H1 (cell line): ENCODE results near the gene ARHGAP8. TPM values are rescaled to one million over a fixed set of nuclear protein-coding genes. Genes with fewer than 3 reads are reported as not detected.

Source experiments
- CTCF ChIA-PET: fragments of 300-600 bp; sonication (Branson Sonifier 250); formaldehyde crosslinking; loops from one replicate; lab custom pipeline; 2021; ENCODE audit not compliant: partially characterized antibody; lab: Charles Lee
- POLR2A ChIA-PET: fragments of 300-600 bp; sonication (Branson Sonifier 250); formaldehyde crosslinking; loops from one replicate; lab custom pipeline; 2021; ENCODE audit warnings: inconsistent platforms; ENCODE audit not compliant: partially characterized antibody; lab: Charles Lee
- DNase-seq, 2 experiments: peaks; one replicate each; pipeline versions ENCODE4 v3.0.0 to v3.0.0-alpha.2; 2010 to 2022; ENCODE audit warnings: low spot score in 2 of 2, low read depth in 1 of 2, mixed read lengths in 1 of 2
- FAIRE-seq: peaks from 2 replicates; lab custom pipeline; 2011; peaks lifted over from hg19 to GRCh38; lab: Jason Lieb, UNC
- H2AFZ ChIP-seq: 2 replicates; pipeline ENCODE4 v1.8.1; 2012; ENCODE audit warnings: low read length, inconsistent platforms
- H2AK5ac ChIP-seq: 2 replicates; pipeline ENCODE4 v1.6.1; 2013; ENCODE audit warnings: low read depth, low read length
- H2BK120ac ChIP-seq: replicated peaks from 2 replicates; pipeline ENCODE3; 2013; ENCODE audit warnings: low read depth, low read length, inconsistent platforms
- H2BK12ac ChIP-seq: 2 replicates; pipeline ENCODE4 v1.6.1; 2013; ENCODE audit warnings: low read depth, low read length
- H2BK15ac ChIP-seq: 2 replicates; pipeline ENCODE4 v1.6.1; 2013; ENCODE audit warnings: low read length
- H2BK20ac ChIP-seq: 2 replicates; pipeline ENCODE4 v1.6.1; 2013; ENCODE audit warnings: low read length
- H2BK5ac ChIP-seq: 2 replicates; pipeline ENCODE4 v1.6.1; 2013; ENCODE audit warnings: low read depth, low read length
- H3K14ac ChIP-seq: 2 replicates; pipeline ENCODE4 v1.6.1; 2013; ENCODE audit warnings: inconsistent platforms; ENCODE audit not compliant: insufficient read length
- H3K18ac ChIP-seq: 2 replicates; pipeline ENCODE4 v1.6.1; 2013; ENCODE audit warnings: low read length; ENCODE audit errors: extremely low read depth
- H3K23ac ChIP-seq: 2 replicates; pipeline ENCODE4 v1.6.1; 2013; ENCODE audit warnings: inconsistent platforms; ENCODE audit not compliant: insufficient read length
- H3K23me2 ChIP-seq: 2 replicates; pipeline ENCODE4 v1.6.1; 2013; ENCODE audit warnings: low read depth, low read length
- H3K27ac ChIP-seq: 2 replicates; pipeline ENCODE4 v1.6.1; 2011; ENCODE audit warnings: low read depth, low read length, inconsistent platforms
- H3K27me3 ChIP-seq, 4 experiments: replicated peaks in 1 of 4; 1 replicate in 1 of 4; 2 replicates in 3 of 4; pipeline versions ENCODE4 v1.6.1 to v1.8.1; 2011 to 2013; ENCODE audit warnings: low read length in 3 of 4, mild to moderate bottlenecking in 3 of 4, inconsistent platforms in 2 of 4, mixed read lengths in 2 of 4, moderate library complexity in 1 of 4; ENCODE audit not compliant: control insufficient read depth in 3 of 4, insufficient read depth in 3 of 4; ENCODE audit errors: extremely low read depth in 1 of 4
- H3K36me3 ChIP-seq, 4 experiments: 2 replicates each; pipeline versions ENCODE4 v1.6.1 to v1.8.1; 2011 to 2013; ENCODE audit warnings: mild to moderate bottlenecking in 4 of 4, low read length in 3 of 4, moderate library complexity in 2 of 4, control low read depth in 1 of 4, inconsistent platforms in 1 of 4; ENCODE audit not compliant: insufficient read depth in 4 of 4, control insufficient read depth in 2 of 4
- H3K4ac ChIP-seq: replicated peaks from 2 replicates; pipeline ENCODE3; 2013; ENCODE audit warnings: low read length, low read depth, mixed read lengths, inconsistent platforms; ENCODE audit not compliant: insufficient read length
- H3K4me1 ChIP-seq, 4 experiments: replicated peaks in 1 of 4; 1 replicate in 1 of 4; 2 replicates in 3 of 4; pipeline versions ENCODE4 v1.6.1 to v1.8.1; 2011 to 2013; ENCODE audit warnings: low read length in 3 of 4, inconsistent platforms in 2 of 4, mixed read lengths in 1 of 4; ENCODE audit not compliant: insufficient read depth in 4 of 4, control insufficient read depth in 3 of 4
- H3K4me2 ChIP-seq, 2 experiments: 2 replicates each; pipeline versions ENCODE4 v1.6.1 to v1.8.1; 2011 to 2013; ENCODE audit warnings: low read depth in 2 of 2, low read length in 2 of 2, control low read depth in 1 of 2, inconsistent platforms in 1 of 2, mild to moderate bottlenecking in 1 of 2; ENCODE audit not compliant: insufficient read depth in 1 of 2
- H3K4me3 ChIP-seq, 4 experiments: fragments of 200-600, 300-600 bp in 1 of 4; sonication (generic), shearing (Covaris generic), sonication (Bioruptor Twin) in 1 of 4; 2 replicates each; pipeline versions ENCODE4 v1.5.1 to v1.8.1; 2011 to 2016; ENCODE audit warnings: low read length in 4 of 4, low read depth in 3 of 4, control low read depth in 2 of 4, inconsistent platforms in 2 of 4, mild to moderate bottlenecking in 2 of 4, mixed read lengths in 1 of 4, moderate library complexity in 1 of 4; ENCODE audit not compliant: insufficient read depth in 2 of 4; ENCODE audit errors: extremely low read depth in 1 of 4
- H3K56ac ChIP-seq: replicated peaks from 2 replicates; pipeline ENCODE3; 2013; ENCODE audit warnings: low read depth, mild to moderate bottlenecking, mixed read lengths, low read length, inconsistent platforms; ENCODE audit not compliant: insufficient read length
- H3K79me1 ChIP-seq: 2 replicates; pipeline ENCODE4 v1.6.1; 2013; ENCODE audit warnings: low read depth, low read length, control low read depth
- H3K79me2 ChIP-seq, 2 experiments: 2 replicates each; pipeline versions ENCODE4 v1.6.1 to v1.8.1; 2012 to 2013; ENCODE audit warnings: low read length in 2 of 2, mild to moderate bottlenecking in 2 of 2, inconsistent platforms in 1 of 2; ENCODE audit not compliant: insufficient read depth in 2 of 2, control insufficient read depth in 1 of 2
- H3K9ac ChIP-seq, 4 experiments: replicated peaks in 1 of 4; 1 replicate in 1 of 4; 2 replicates in 3 of 4; pipeline versions ENCODE4 v1.6.1 to v1.8.1; 2011 to 2013; ENCODE audit warnings: low read depth in 3 of 4, low read length in 3 of 4, control low read depth in 2 of 4, mild to moderate bottlenecking in 2 of 4, moderate library complexity in 2 of 4, inconsistent platforms in 1 of 4; ENCODE audit errors: extremely low read depth in 1 of 4
- H3K9me3 ChIP-seq, 2 experiments: 2 replicates each; pipeline versions ENCODE4 v1.6.1 to v1.8.1; 2012 to 2013; ENCODE audit warnings: mild to moderate bottlenecking in 2 of 2, moderate library complexity in 2 of 2, control low read depth in 1 of 2, inconsistent platforms in 1 of 2, low read depth in 1 of 2, low read length in 1 of 2, mixed read lengths in 1 of 2; ENCODE audit not compliant: insufficient read depth in 2 of 2
- H4K20me1 ChIP-seq, 2 experiments: replicated peaks in 1 of 2; 2 replicates each; pipeline versions ENCODE3 to v1.8.1; 2011 to 2013; ENCODE audit warnings: inconsistent platforms in 2 of 2, low read length in 2 of 2, mild to moderate bottlenecking in 1 of 2; ENCODE audit not compliant: insufficient read depth in 2 of 2, control insufficient read depth in 1 of 2
- H4K5ac ChIP-seq: 2 replicates; pipeline ENCODE4 v1.6.1; 2013; ENCODE audit warnings: low read length, low read depth, mixed read lengths, inconsistent platforms; ENCODE audit not compliant: insufficient read length
- H4K8ac ChIP-seq: 2 replicates; pipeline ENCODE4 v1.8.0; 2013; ENCODE audit warnings: mild to moderate bottlenecking, moderate library complexity, low read length, inconsistent platforms; ENCODE audit not compliant: insufficient read depth; ENCODE audit errors: extremely low read depth
- H4K91ac ChIP-seq: replicated peaks from 2 replicates; pipeline ENCODE3; 2013; ENCODE audit warnings: low read length, mixed read lengths, inconsistent platforms; ENCODE audit not compliant: insufficient read length
- BRCA1 ChIP-seq: IDR thresholded peaks from 2 replicates; pipeline ENCODE4 v1.6.1; 2012; ENCODE audit warnings: low read depth, low read length, improper control_type of control experiment
- CREB1 ChIP-seq: IDR thresholded peaks from 2 replicates; pipeline ENCODE4 v1.6.1; 2012; ENCODE audit warnings: inconsistent platforms
- EGR1 ChIP-seq: IDR thresholded peaks from 2 replicates; pipeline ENCODE4 v1.6.1; 2011; ENCODE audit warnings: low read depth, low read length, borderline replicate concordance
- HDAC2 ChIP-seq, 2 experiments: fragments of 300-600 bp in 1 of 2; sonication (generic) in 1 of 2; IDR thresholded peaks; 2 replicates each; pipeline ENCODE4 v1.6.1; 2011 to 2012; ENCODE audit warnings: low read depth in 2 of 2, low read length in 2 of 2, mild to moderate bottlenecking in 2 of 2, moderate library complexity in 2 of 2, borderline replicate concordance in 1 of 2, inconsistent platforms in 1 of 2
- HDAC6 ChIP-seq: IDR thresholded peaks from one replicate; pipeline ENCODE4 v1.7.1; 2012; ENCODE audit warnings: low read depth, mild to moderate bottlenecking, inconsistent platforms, low read length, moderate library complexity
- KDM1A ChIP-seq: fragments of 200-600, 300-600 bp; sonication (generic); IDR thresholded peaks from 2 replicates; pipeline ENCODE4 v1.7.1; 2016; ENCODE audit warnings: mild to moderate bottlenecking, low read length, borderline replicate concordance
- KDM5A ChIP-seq: fragments of 200-600 bp; IDR thresholded peaks from 2 replicates; pipeline ENCODE4 v1.7.1; 2012; ENCODE audit warnings: mild to moderate bottlenecking, low read length, inconsistent platforms, mixed read lengths
- RAD21 ChIP-seq, 2 experiments: IDR thresholded peaks in 1 of 2; conservative IDR thresholded peaks in 1 of 2; 2 replicates each; pipeline ENCODE4 v1.6.1; 2011; ENCODE audit warnings: low read depth in 2 of 2, low read length in 2 of 2, improper control_type of control experiment in 1 of 2, inconsistent platforms in 1 of 2, mild to moderate bottlenecking in 1 of 2, moderate library complexity in 1 of 2
- TAF7 ChIP-seq: optimal IDR thresholded peaks from 2 replicates; pipeline ENCODE3; 2011; ENCODE audit warnings: low read depth, mild to moderate bottlenecking, inconsistent platforms, low read length, moderate library complexity, borderline replicate concordance
- ZNF274 ChIP-seq: IDR thresholded peaks from 2 replicates; pipeline ENCODE4 v1.7.0; 2012; ENCODE audit warnings: low read length, borderline replicate concordance; ENCODE audit errors: extremely low read depth
- WGBS, 2 experiments: shearing (Covaris generic) in 1 of 2; methylation state at CpG; one replicate each; pipeline versions ENCODE4 v1.1.6 to v1.1.7; 2013 to 2015; ENCODE audit warnings: low lambda C conversion rate in 2 of 2, mixed read lengths in 2 of 2, inconsistent platforms in 1 of 2, low coverage in 1 of 2, missing lambda C conversion rate in 1 of 2; ENCODE audit not compliant: insufficient replicate concordance in 2 of 2, insufficient coverage in 1 of 2, insufficient read length in 1 of 2; ENCODE audit errors: extremely low coverage in 1 of 2, missing lambda C conversion rate in 1 of 2; 5-methylcytosine and 5-hydroxymethylcytosine counted together
- polyA plus RNA-seq, 7 experiments: library from polyadenylated mRNA; depleted of rRNA in 3 of 7; stranded (reverse) in 5 of 7; unstranded in 2 of 7; fragments of >200 nt in 5 of 7; fragments of 200-250 nt in 2 of 7; gene quantifications; 1 replicate in 5 of 7; 2 replicates in 1 of 7; 4 replicates in 1 of 7; pipeline versions ENCODE4 v1.2.1 to v1.2.3, GENCODE V29; 2011 to 2013; ENCODE audit warnings: missing spikeins in 2 of 7, mixed read lengths in 2 of 7
- total RNA-seq: library from RNA; stranded (reverse); fragmentation: NEBNext Ultra II Directional; extraction: Animal tissue kit (Norgen Biotek cat#: 25700); gene quantifications from 2 replicates; pipeline ENCODE4 v1.2.1, GENCODE V29; 2021
- TF ChIP-seq, protein P1 (sequence below): IDR thresholded peaks from 2 replicates; pipeline ENCODE4 v1.6.1; 2011; ENCODE audit warnings: low read depth, mild to moderate bottlenecking, low read length; ENCODE audit not compliant: insufficient read depth

The ARHGAP8 gene
- total and polyA plus RNA-seq, 2 of the 8 experiments (the other 6 are each of a cell fraction or from before 2014, with no cell fraction given), result 35.6 to 47.7 TPM

- Histone ChIP-seq H3K4ac (no peak overlapping the region), H2BK120ac (no peak overlapping the region), H3K27me3 (no peaks in the 10 kb centered on the region), H3K27ac (no peak overlapping the region), H2AK5ac (0 out of 2 replicates have a peak overlapping the region, but pooled peaks have one; percentile 82), H3K79me2 (no peaks in the 10 kb centered on the region), H3K9ac (no peak overlapping the region), H4K5ac (no peak overlapping the region), H4K20me1 (peaks cover 0 to 11% of the 10 kb centered on the region in 2 experiments), H3K4me2 (no peak overlapping the region), H3K56ac (no peak overlapping the region), H3K18ac (no peak overlapping the region), H3K23ac (no peak overlapping the region), H2BK20ac (no peak overlapping the region), H3K79me1 (no peaks in the 10 kb centered on the region), H4K91ac (no peak overlapping the region), H3K4me3 (no peak overlapping the region), H2BK15ac (no peak overlapping the region), H3K23me2 (no peaks in the 10 kb centered on the region), H2AFZ (no peak overlapping the region), H3K4me1 (peaks cover 0 to 2% (median 0%) of the 10 kb centered on the region in 4 experiments; a peak in 1 of 7 replicates), H3K9me3 (no peaks in the 10 kb centered on the region), H2BK12ac (no peak overlapping the region), H3K14ac (no peak overlapping the region), H4K8ac (no peak overlapping the region), H2BK5ac (no peak overlapping the region), H3K36me3 (no peaks in the 10 kb centered on the region; a peak in 1 of 8 replicates)
- 88% methylated on average over 19 of the region's 19 CpGs; no CpG with 5 or more reads in 1 of the 2 experiments for WGBS, 2 experiments
- no peak for FAIRE-seq
- ChIA-PET POLR2A (interaction anchor here (1.0 kb wide), 1 partner anchor 13 kb away, joined by 3 read pairs; no protein-coding TSS in a partner anchor), CTCF (interaction anchor here (1.0 to 8.0 kb wide), 5 partner anchors 10 to 51 kb away, joined by 3 to 80 read pairs (median 4); no protein-coding TSS in a partner anchor)
- DNase-seq, result no peak
- TF ChIP-seq RAD21 (IDR thresholded peaks at IDR 0.05 in 1 of 2, conservative IDR thresholded peaks at IDR 0.05 in 1 of 2; ENCODE audit: low read depth in 2 of 2, low read length in 2 of 2), result no peak
- no peak for TF ChIP-seq CREB1
- TF ChIP-seq BRCA1, result no peak
- no peak for TF ChIP-seq HDAC6
- no peak for TF ChIP-seq EGR1
- no peak for TF ChIP-seq KDM5A
- TF ChIP-seq TAF7, result no peak
- TF ChIP-seq KDM1A, result no peak
- TF ChIP-seq, protein P1, sequence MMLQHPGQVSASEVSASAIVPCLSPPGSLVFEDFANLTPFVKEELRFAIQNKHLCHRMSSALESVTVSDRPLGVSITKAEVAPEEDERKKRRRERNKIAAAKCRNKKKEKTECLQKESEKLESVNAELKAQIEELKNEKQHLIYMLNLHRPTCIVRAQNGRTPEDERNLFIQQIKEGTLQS, result no peak
- TF ChIP-seq HDAC2 (IDR thresholded peaks at IDR 0.05; ENCODE audit: borderline replicate concordance in 1 of 2, low read depth in 2 of 2, low read length in 2 of 2), result no peak
- TF ChIP-seq ZNF274, result no peak
Observed at GRCh38 chr22:44730490-44731356, 21.7 kb upstream of the ARHGAP8 start.
